ENCODE measurements around the gene DPF3.

The DPF3 gene

DNA sequence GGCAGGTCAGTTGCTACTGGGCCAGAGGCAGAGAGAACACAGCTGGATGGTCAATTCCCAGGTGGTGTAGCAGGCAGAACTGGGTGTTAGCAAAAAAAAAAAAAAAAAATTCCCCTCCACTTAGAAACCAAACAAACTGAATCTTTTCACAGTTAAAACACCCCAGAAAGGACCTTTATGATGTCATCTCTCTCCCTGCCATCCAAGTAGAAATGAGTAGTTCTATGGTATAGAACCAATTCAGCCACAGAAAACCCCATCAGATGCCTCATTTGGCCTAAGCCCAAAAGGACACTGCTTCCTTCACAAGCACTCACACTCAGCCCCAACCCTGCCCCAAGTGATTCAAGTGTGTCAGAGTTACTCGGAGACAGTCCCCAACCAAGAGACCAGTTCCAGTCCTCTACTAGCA lies 230.8 kb downstream of the DPF3 start:
- no peak for TF ChIP-seq FOXK2 (IDR thresholded peaks at IDR 0.05)
- TF ChIP-seq TARDBP (IDR thresholded peaks at IDR 0.05) = no peak
- TF ChIP-seq ARNT (IDR thresholded peaks at IDR 0.05) = no peak
- no peak for TF ChIP-seq CTBP1 (IDR thresholded peaks at IDR 0.05; ENCODE audit: borderline replicate concordance)
- no peak for TF ChIP-seq L3MBTL2 (conservative IDR thresholded peaks at IDR 0.05)
- no peak for TF ChIP-seq LEF1 (IDR thresholded peaks at IDR 0.05; ENCODE audit: borderline replicate concordance)
- TF ChIP-seq FOXA1 (IDR thresholded peaks at IDR 0.05) = no peak
- no peak for TF ChIP-seq SP1 (IDR thresholded peaks at IDR 0.05)
- no peak for TF ChIP-seq ELF4 (IDR thresholded peaks at IDR 0.05)
- DNase-seq (ENCODE audit: extremely low spot score) = no peak
- CTCF ChIA-PET = no interaction called here
- POLR2A ChIA-PET = no interaction called here

DNA sequence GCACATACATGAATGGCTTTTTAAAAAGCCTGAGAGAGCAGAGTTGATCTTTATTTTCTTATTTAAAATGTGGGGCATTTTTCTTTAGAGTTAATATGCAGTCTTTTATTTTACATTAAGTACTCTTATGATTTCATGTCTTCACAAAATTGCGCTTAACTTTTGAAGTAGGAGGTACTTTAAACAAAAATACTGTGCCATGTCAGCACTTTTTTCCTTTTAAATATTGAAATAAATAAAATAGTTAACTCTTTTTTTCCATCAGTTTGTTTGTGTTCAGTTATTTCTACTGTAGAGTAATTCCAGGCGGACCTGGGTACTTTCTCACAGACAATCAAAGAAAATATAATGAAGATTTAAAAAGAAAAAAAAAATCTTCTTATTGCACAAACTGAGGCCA lies 231.7 kb downstream of the DPF3 start:
- no peak for TF ChIP-seq FOXK2 (IDR thresholded peaks at IDR 0.05)
- TF ChIP-seq, protein P1, sequence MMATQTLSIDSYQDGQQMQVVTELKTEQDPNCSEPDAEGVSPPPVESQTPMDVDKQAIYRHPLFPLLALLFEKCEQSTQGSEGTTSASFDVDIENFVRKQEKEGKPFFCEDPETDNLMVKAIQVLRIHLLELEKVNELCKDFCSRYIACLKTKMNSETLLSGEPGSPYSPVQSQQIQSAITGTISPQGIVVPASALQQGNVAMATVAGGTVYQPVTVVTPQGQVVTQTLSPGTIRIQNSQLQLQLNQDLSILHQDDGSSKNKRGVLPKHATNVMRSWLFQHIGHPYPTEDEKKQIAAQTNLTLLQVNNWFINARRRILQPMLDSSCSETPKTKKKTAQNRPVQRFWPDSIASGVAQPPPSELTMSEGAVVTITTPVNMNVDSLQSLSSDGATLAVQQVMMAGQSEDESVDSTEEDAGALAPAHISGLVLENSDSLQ (IDR thresholded peaks at IDR 0.05) = no peak
- no peak for TF ChIP-seq HDGF (IDR thresholded peaks at IDR 0.05; ENCODE audit: borderline replicate concordance)
- TF ChIP-seq SP1 (IDR thresholded peaks at IDR 0.05) = no peak
- TF ChIP-seq ZNF384 (IDR thresholded peaks at IDR 0.05) = no peak
- TF ChIP-seq FOXM1 (IDR thresholded peaks at IDR 0.05; ENCODE audit: borderline replicate concordance) = no peak
- TF ChIP-seq CTBP1 (IDR thresholded peaks at IDR 0.05; ENCODE audit: borderline replicate concordance) = no peak
- TF ChIP-seq SUZ12 (IDR thresholded peaks at IDR 0.05) = no peak
- no peak for TF ChIP-seq L3MBTL2 (conservative IDR thresholded peaks at IDR 0.05)
- no peak for TF ChIP-seq FOXA1 (IDR thresholded peaks at IDR 0.05)
- TF ChIP-seq NFRKB (IDR thresholded peaks at IDR 0.05) = no peak
- no peak for TF ChIP-seq ELF4 (IDR thresholded peaks at IDR 0.05)
- TF ChIP-seq ARNT (IDR thresholded peaks at IDR 0.05) = no peak
- TF ChIP-seq LEF1 (IDR thresholded peaks at IDR 0.05; ENCODE audit: borderline replicate concordance) = no peak
- TF ChIP-seq BHLHE40 (IDR thresholded peaks at IDR 0.05; ENCODE audit: borderline replicate concordance) = no peak
- no peak for TF ChIP-seq TARDBP (IDR thresholded peaks at IDR 0.05)
- ChIA-PET POLR2A (no interaction called here), CTCF (interaction anchor here (0.6 kb wide), 1 partner anchor 222 kb away, joined by 3 read pairs; no protein-coding TSS in a partner anchor)
- DNase-seq (ENCODE audit: extremely low spot score) = no peak

DNA sequence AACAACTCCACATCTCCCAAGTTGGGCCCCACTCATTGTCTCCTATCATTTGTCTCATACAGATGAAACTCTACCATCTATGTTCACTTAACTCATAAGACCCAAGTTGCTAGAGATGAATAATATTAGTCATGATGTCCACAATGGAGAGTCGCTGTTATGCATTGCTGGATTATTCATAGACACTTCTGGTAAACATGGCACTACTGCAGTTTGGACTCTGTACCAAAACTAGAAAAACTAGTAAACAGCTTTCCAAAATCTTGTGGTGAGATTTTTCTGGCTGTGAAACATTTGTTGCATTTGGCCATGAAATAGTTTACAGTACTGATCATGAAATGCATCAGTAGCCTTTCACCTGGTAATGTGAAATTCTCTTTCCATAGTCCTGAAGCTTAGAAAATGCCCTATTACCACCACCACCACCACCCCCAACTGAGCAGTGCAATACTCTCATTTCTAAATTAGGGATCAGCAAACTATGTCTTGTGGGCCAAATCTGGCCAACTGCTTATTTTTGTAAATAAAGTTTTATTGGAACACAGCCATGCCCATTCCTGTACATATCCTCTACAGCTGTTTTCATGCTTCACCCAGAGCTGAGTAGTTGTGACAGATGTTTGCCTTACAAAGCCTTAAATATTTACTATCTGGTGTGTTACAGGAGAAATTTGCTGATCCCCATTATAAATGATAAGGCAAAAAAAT lies 236.5 kb downstream of the DPF3 start:
- no peak for TF ChIP-seq CTBP1 (IDR thresholded peaks at IDR 0.05; ENCODE audit: borderline replicate concordance)
- ChIA-PET CTCF (no interaction called here), POLR2A (no interaction called here)
- DNase-seq (ENCODE audit: extremely low spot score) = no peak

DNA sequence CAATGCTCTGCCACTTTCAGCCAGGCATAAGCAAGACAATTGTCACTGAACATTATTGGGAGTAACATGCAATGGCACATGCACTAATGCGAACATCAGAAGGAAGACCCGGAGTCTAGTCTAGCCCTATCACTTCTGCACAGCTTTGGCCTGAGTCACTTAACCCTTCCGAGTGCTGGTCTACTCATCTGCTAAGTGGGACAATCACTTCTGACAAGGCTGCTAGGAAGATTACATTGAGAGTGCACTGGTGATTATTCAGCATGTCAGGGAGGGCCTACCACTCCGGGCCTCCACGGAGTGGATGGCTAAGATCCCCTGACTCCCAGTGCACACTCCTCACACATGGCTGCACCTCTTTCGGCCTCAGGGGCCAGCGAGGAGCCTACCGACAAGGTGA lies 240.9 kb downstream of the DPF3 start:
- TF ChIP-seq SUZ12 (IDR thresholded peaks at IDR 0.05) = no peak
- TF ChIP-seq TARDBP (IDR thresholded peaks at IDR 0.05) = no peak
- no peak for TF ChIP-seq ARNT (IDR thresholded peaks at IDR 0.05)
- TF ChIP-seq ELF4 (IDR thresholded peaks at IDR 0.05) = no peak
- no peak for TF ChIP-seq NFRKB (IDR thresholded peaks at IDR 0.05)
- DNase-seq (ENCODE audit: extremely low spot score) = no peak
- POLR2A ChIA-PET = no interaction called here
- CTCF ChIA-PET = no interaction called here

DNA sequence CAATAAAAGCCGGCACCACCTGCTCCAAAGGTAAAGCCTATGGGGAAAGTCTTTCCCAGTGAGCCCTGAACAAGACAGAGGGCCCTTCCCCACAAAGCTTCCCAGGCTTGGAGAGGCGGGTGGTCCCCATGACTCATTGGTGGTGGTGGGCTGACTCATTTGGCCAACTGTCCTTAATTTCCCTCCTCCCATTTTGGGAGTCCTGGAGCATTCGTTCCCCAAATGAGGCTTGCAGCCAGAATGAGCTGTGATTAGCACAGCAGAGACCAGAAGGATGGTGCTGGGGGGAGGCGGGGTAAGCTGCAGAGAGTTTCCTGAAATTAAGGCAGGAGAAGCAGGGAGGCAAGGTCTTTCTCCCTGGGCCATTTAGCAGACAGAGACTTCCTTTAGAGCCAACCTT lies 241.7 kb downstream of the DPF3 start:
- ChIA-PET POLR2A (no interaction called here), CTCF (interaction anchor here (0.6 kb wide), 1 partner anchor 16 kb away, joined by 5 read pairs; no protein-coding TSS in a partner anchor)
- no peak for DNase-seq (ENCODE audit: extremely low spot score)
- TF ChIP-seq SP1 (IDR thresholded peaks at IDR 0.05) (no peak), ELF4 (IDR thresholded peaks at IDR 0.05) (no peak), TARDBP (IDR thresholded peaks at IDR 0.05) (no peak), NFRKB (IDR thresholded peaks at IDR 0.05) (no peak), ZNF384 (IDR thresholded peaks at IDR 0.05) (no peak), FOXA1 (IDR thresholded peaks at IDR 0.05) (no peak), SUZ12 (IDR thresholded peaks at IDR 0.05) (no peak), FOXK2 (IDR thresholded peaks at IDR 0.05) (no peak), CTBP1 (IDR thresholded peaks at IDR 0.05; ENCODE audit: borderline replicate concordance) (no peak), L3MBTL2 (conservative IDR thresholded peaks at IDR 0.05) (no peak), LEF1 (IDR thresholded peaks at IDR 0.05; ENCODE audit: borderline replicate concordance) (no peak), ARNT (IDR thresholded peaks at IDR 0.05) (no peak), HDGF (IDR thresholded peaks at IDR 0.05; ENCODE audit: borderline replicate concordance) (no peak), FOXM1 (IDR thresholded peaks at IDR 0.05; ENCODE audit: borderline replicate concordance) (no peak), BHLHE40 (IDR thresholded peaks at IDR 0.05; ENCODE audit: borderline replicate concordance) (no peak)
- TF ChIP-seq, protein P1 (IDR thresholded peaks at IDR 0.05) = no peak

GRCh38 chr14:72651714-72652113 lies 242.2 kb downstream of the DPF3 start:
- no peak for DNase-seq (ENCODE audit: extremely low spot score)
- TF ChIP-seq SUZ12 (IDR thresholded peaks at IDR 0.05) (no peak), TARDBP (IDR thresholded peaks at IDR 0.05) (no peak), FOXK2 (IDR thresholded peaks at IDR 0.05) (no peak), CTBP1 (IDR thresholded peaks at IDR 0.05; ENCODE audit: borderline replicate concordance) (no peak), LEF1 (IDR thresholded peaks at IDR 0.05; ENCODE audit: borderline replicate concordance) (no peak), ELF4 (IDR thresholded peaks at IDR 0.05) (no peak), HDGF (IDR thresholded peaks at IDR 0.05; ENCODE audit: borderline replicate concordance) (no peak), SP1 (IDR thresholded peaks at IDR 0.05) (no peak), BHLHE40 (IDR thresholded peaks at IDR 0.05; ENCODE audit: borderline replicate concordance) (no peak), NFRKB (IDR thresholded peaks at IDR 0.05) (no peak), ARNT (IDR thresholded peaks at IDR 0.05) (no peak)
- TF ChIP-seq, protein P1 (IDR thresholded peaks at IDR 0.05) = no peak
- CTCF ChIA-PET = interaction anchor here (0.6 kb wide), 1 partner anchor 15 kb away, joined by 5 read pairs; no protein-coding TSS in a partner anchor
- POLR2A ChIA-PET = no interaction called here

All from HEK293T (cell line).